Liver (tissue), 9 donors: ENCODE results near the gene ARAP1. TPM values are rescaled to one million over a fixed set of nuclear protein-coding genes. Genes with fewer than 3 reads are reported as not detected.

Experiments
- DNase-seq: peaks from one replicate; pipeline ENCODE4 v3.0.0-alpha.2; 2017; ENCODE audit warnings: low spot score
- H3K27ac ChIP-seq, 2 donors: one replicate each; pipeline ENCODE4 v1.7.0; 2013; ENCODE audit warnings: inconsistent platforms in 2 of 2, low read length in 2 of 2, control low read depth in 1 of 2, low read depth in 1 of 2, mild to moderate bottlenecking in 1 of 2
- H3K27me3 ChIP-seq, 4 donors: one replicate each; pipeline versions ENCODE4 v1.6.1 to v1.7.0; 2013; ENCODE audit warnings: low read length in 3 of 4, inconsistent platforms in 1 of 4, mild to moderate bottlenecking in 1 of 4, moderate library complexity in 1 of 4; ENCODE audit not compliant: control insufficient read depth in 4 of 4, insufficient read depth in 4 of 4
- H3K36me3 ChIP-seq, 4 donors: one replicate each; pipeline versions ENCODE4 v1.6.1 to v1.7.0; 2013; ENCODE audit warnings: low read length in 3 of 4, mild to moderate bottlenecking in 3 of 4, low read depth in 1 of 4, moderate library complexity in 1 of 4; ENCODE audit not compliant: control insufficient read depth in 4 of 4, insufficient read depth in 3 of 4
- H3K4me1 ChIP-seq, 4 donors: one replicate each; pipeline versions ENCODE4 v1.6.1 to v1.7.0; 2013; ENCODE audit warnings: low read length in 3 of 4, mild to moderate bottlenecking in 3 of 4, moderate library complexity in 1 of 4; ENCODE audit not compliant: control insufficient read depth in 4 of 4, insufficient read depth in 4 of 4
- H3K4me3 ChIP-seq, 3 donors: one replicate each; pipeline versions ENCODE4 v1.6.1 to v1.7.0; 2013; ENCODE audit warnings: low read length in 3 of 3, control low read depth in 1 of 3, low read depth in 1 of 3, mild to moderate bottlenecking in 1 of 3
- H3K9ac ChIP-seq, 2 donors: one replicate each; pipeline ENCODE4 v1.7.0; 2013; ENCODE audit warnings: low read length in 2 of 2, mild to moderate bottlenecking in 2 of 2, moderate library complexity in 2 of 2, control low read depth in 1 of 2, low read depth in 1 of 2
- H3K9me3 ChIP-seq, 4 donors: one replicate each; pipeline versions ENCODE4 v1.6.1 to v1.7.0; 2013; ENCODE audit warnings: low read length in 3 of 4; ENCODE audit not compliant: control insufficient read depth in 4 of 4
- HNF4G ChIP-seq: IDR thresholded peaks from 2 replicates; pipeline ENCODE4 v1.6.1; 2016; ENCODE audit warnings: antibody characterized with exemption
- NR2F2 ChIP-seq: IDR thresholded peaks from 2 replicates; pipeline ENCODE4 v1.6.1; 2016; ENCODE audit warnings: antibody characterized with exemption
- RXRA ChIP-seq, 2 donors: IDR thresholded peaks; 2 replicates each; pipeline ENCODE4 v1.6.1; 2017 to 2018; ENCODE audit warnings: antibody characterized with exemption in 2 of 2, mild to moderate bottlenecking in 1 of 2
- SP1 ChIP-seq: IDR thresholded peaks from 2 replicates; pipeline ENCODE4 v1.6.1; 2018; ENCODE audit warnings: antibody characterized with exemption, mild to moderate bottlenecking
- WGBS: extraction: QIAGEN DNeasy Blood & Tissue Kit; methylation state at CpG from one replicate; pipeline ENCODE4 v1.1.7; 2013; 5-methylcytosine and 5-hydroxymethylcytosine counted together
- polyA plus RNA-seq, 2 donors: library from polyadenylated mRNA; stranded (reverse) in 1 of 2; unstranded in 1 of 2; fragments of 200-250 nt in 1 of 2; fragments of >200 nt in 1 of 2; fragmentation: Nextera tagmentation in 1 of 2; extraction: Ambion mirVana in 1 of 2; gene quantifications; one replicate each; pipeline versions ENCODE4 v1.2.1 to v1.2.3, GENCODE V29; 2013 to 2015
- total RNA-seq, 2 donors: library from RNA; depleted of rRNA; stranded (reverse); fragments of >200 nt; gene quantifications; one replicate each; pipeline ENCODE4 v1.2.3, GENCODE V29; 2014
- TF ChIP-seq, protein P1 (sequence below): IDR thresholded peaks from 2 replicates; pipeline ENCODE4 v1.6.1; 2016; ENCODE audit warnings: antibody characterized with exemption, mild to moderate bottlenecking
- TF ChIP-seq, protein P2 (sequence below): fragments of 150-350 bp; IDR thresholded peaks from 2 replicates; pipeline ENCODE4 v1.5.1; 2017; ENCODE audit warnings: improper control_type of control experiment, low read depth, low read length; ENCODE audit not compliant: missing input control
- TF ChIP-seq, protein P3 (sequence below): IDR thresholded peaks from 2 replicates; pipeline ENCODE4 v1.6.1; 2016; ENCODE audit warnings: antibody characterized with exemption
- donor health status: healthy.
- donor health status: healthy.
- donor health status: healthy.
- donor health status: healthy.
- donor health status: healthy.

Gene ARAP1
- total and polyA plus RNA-seq, 4 donors: 14.4 to 77.8 (median 43.5) TPM

DNA sequence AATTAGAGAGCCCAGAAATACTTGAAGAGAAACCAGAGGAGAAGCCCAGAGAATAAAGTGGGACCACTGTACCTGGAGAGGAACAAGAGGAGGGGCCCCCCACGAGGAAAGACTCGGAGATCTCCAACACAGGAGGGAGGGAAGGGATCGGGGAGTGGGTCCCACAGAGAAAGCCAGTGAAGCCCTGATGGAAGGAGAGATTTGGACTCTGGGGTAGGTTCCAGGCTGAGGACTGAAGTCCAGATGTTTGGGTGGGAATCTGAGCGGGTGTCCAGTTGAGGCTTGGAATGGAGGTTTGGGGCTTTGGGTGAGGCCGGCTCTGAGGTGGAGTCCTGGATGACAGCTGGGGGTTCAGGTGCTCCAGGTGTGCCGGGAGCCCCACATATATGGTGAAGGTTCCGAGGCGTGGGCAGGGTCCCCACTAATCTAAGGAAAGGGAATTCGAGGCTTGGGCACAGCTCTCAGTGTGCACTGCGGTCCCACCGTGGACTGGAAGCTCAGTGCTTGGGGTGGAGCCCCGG lies 110.6 kb downstream of the ARAP1 start:
- TF ChIP-seq RXRA (IDR thresholded peaks at IDR 0.05): no peak
- Histone ChIP-seq H3K36me3 (no peaks in the 10 kb centered on the region), H3K4me1 (peaks cover 0 to 14% (median 8%) of the 10 kb centered on the region in 4 donors), H3K27ac (peak overlapping the region in 1 of 2 donors; percentile 61), H3K4me3 (peak overlapping the region; percentile 9 to 52 (median 27)), H3K9ac (no peak overlapping the region), H3K27me3 (no peaks in the 10 kb centered on the region), H3K9me3 (no peaks in the 10 kb centered on the region)
- WGBS: 36% methylated on average over 12 of the region's 12 CpGs
- no peak for DNase-seq

DNA sequence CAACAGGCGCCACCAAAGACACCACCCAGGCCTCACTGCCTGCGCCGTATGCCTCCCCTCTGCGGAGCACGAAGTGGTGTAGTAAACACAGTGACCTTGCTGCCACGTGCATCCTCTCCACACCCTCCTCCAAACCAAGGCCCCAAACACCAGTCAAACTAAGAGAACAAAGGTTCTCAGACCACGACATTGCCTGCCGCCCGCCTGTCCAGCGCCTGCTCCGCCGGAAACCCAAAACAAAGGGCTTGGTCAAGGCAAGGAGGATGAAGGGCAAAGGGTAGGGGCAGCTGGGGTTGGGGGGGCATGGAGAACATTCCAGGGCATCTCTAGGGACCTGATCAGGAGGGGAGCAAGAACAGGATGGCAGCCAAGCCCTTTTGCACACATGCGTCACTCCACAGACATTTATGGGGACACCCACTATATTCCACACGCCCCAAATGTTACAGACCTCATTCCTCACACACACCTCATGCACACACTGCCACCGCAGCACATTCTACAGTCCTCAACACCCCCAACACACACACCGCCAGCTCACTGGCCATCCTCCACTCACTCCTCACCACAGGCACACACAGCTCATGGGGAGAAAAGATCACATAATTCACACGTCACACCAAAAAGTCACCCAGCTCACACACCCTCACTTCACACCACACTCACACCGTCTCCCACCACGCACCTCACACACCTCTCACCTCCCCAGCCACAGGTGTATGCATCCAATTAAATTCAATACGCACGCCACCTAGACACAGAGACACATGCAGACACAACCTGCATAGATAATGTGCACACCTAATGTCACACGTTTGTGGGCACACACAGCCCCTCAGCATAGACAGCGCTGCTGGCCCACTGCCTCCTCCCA lies 112.5 kb downstream of the ARAP1 start:
- TF ChIP-seq HNF4G: no peak
- TF ChIP-seq, protein P1, sequence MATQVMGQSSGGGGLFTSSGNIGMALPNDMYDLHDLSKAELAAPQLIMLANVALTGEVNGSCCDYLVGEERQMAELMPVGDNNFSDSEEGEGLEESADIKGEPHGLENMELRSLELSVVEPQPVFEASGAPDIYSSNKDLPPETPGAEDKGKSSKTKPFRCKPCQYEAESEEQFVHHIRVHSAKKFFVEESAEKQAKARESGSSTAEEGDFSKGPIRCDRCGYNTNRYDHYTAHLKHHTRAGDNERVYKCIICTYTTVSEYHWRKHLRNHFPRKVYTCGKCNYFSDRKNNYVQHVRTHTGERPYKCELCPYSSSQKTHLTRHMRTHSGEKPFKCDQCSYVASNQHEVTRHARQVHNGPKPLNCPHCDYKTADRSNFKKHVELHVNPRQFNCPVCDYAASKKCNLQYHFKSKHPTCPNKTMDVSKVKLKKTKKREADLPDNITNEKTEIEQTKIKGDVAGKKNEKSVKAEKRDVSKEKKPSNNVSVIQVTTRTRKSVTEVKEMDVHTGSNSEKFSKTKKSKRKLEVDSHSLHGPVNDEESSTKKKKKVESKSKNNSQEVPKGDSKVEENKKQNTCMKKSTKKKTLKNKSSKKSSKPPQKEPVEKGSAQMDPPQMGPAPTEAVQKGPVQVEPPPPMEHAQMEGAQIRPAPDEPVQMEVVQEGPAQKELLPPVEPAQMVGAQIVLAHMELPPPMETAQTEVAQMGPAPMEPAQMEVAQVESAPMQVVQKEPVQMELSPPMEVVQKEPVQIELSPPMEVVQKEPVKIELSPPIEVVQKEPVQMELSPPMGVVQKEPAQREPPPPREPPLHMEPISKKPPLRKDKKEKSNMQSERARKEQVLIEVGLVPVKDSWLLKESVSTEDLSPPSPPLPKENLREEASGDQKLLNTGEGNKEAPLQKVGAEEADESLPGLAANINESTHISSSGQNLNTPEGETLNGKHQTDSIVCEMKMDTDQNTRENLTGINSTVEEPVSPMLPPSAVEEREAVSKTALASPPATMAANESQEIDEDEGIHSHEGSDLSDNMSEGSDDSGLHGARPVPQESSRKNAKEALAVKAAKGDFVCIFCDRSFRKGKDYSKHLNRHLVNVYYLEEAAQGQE: no peak
- peak; percentile 98 for TF ChIP-seq NR2F2
- peak; percentile 30 for TF ChIP-seq SP1
- TF ChIP-seq, protein P2, sequence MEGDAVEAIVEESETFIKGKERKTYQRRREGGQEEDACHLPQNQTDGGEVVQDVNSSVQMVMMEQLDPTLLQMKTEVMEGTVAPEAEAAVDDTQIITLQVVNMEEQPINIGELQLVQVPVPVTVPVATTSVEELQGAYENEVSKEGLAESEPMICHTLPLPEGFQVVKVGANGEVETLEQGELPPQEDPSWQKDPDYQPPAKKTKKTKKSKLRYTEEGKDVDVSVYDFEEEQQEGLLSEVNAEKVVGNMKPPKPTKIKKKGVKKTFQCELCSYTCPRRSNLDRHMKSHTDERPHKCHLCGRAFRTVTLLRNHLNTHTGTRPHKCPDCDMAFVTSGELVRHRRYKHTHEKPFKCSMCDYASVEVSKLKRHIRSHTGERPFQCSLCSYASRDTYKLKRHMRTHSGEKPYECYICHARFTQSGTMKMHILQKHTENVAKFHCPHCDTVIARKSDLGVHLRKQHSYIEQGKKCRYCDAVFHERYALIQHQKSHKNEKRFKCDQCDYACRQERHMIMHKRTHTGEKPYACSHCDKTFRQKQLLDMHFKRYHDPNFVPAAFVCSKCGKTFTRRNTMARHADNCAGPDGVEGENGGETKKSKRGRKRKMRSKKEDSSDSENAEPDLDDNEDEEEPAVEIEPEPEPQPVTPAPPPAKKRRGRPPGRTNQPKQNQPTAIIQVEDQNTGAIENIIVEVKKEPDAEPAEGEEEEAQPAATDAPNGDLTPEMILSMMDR: no peak
- TF ChIP-seq RXRA (IDR thresholded peaks at IDR 0.05): peak; percentile 43
- TF ChIP-seq, protein P3, sequence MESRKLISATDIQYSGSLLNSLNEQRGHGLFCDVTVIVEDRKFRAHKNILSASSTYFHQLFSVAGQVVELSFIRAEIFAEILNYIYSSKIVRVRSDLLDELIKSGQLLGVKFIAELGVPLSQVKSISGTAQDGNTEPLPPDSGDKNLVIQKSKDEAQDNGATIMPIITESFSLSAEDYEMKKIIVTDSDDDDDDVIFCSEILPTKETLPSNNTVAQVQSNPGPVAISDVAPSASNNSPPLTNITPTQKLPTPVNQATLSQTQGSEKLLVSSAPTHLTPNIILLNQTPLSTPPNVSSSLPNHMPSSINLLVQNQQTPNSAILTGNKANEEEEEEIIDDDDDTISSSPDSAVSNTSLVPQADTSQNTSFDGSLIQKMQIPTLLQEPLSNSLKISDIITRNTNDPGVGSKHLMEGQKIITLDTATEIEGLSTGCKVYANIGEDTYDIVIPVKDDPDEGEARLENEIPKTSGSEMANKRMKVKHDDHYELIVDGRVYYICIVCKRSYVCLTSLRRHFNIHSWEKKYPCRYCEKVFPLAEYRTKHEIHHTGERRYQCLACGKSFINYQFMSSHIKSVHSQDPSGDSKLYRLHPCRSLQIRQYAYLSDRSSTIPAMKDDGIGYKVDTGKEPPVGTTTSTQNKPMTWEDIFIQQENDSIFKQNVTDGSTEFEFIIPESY: no peak
- Histone ChIP-seq H3K27me3 (no peaks in the 10 kb centered on the region), H3K9me3 (no peaks in the 10 kb centered on the region), H3K27ac (peak overlapping the region; percentile 22 to 36), H3K36me3 (no peaks in the 10 kb centered on the region), H3K4me3 (peak overlapping the region in 2 of 3 donors; percentile 9 to 12), H3K9ac (no peak overlapping the region), H3K4me1 (peaks cover 0 to 14% (median 8%) of the 10 kb centered on the region in 4 donors)
- 76% methylated on average over 23 of the region's 23 CpGs for WGBS
- DNase-seq: no peak
